ENCODE results near the gene P2RY2.
"Not testable (repeated sequence)": the region's sequence is repeated elsewhere in the genome, so short reads cannot be mapped to it uniquely, and the experiment has no call there.

Gene P2RY2

DNA sequence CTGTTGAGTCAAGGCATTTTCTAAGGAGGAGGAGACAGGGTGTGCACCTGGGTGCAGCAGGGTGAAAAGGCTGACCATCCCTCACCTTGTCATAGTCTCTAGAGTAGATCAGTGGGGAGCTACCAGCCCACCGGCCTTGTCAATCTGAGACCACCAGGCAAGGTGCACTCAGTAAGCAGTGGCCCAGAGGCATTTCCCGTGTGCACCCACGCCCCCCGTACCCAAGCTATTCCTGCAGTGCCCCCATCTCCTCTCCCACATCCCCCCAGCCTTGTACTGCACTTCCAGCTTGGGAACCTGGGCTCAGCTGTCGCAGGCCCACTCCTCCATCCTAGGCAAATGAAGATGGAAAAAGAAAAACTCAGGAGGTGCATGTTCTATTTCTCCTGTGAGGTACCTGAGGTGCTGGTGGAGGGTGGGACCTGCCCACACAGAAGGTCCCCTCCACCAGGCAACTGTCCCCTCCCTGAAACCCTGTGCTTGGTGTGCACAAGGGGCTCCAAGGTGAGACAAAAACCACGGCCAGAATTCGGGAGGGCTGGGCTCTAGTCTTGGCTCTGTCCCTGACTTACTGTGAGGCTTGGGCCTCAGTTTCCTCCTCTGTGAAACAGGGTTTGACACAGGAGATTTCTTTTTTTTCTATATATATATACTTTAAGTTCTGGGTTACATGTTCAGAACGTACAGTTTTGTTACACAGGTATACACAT lies 8.4 kb downstream of the P2RY2 start:
- in situ Hi-C loops (cut with HindIII; ENCODE audit: low sequenced_read_pairs) = no loop called here

DNA sequence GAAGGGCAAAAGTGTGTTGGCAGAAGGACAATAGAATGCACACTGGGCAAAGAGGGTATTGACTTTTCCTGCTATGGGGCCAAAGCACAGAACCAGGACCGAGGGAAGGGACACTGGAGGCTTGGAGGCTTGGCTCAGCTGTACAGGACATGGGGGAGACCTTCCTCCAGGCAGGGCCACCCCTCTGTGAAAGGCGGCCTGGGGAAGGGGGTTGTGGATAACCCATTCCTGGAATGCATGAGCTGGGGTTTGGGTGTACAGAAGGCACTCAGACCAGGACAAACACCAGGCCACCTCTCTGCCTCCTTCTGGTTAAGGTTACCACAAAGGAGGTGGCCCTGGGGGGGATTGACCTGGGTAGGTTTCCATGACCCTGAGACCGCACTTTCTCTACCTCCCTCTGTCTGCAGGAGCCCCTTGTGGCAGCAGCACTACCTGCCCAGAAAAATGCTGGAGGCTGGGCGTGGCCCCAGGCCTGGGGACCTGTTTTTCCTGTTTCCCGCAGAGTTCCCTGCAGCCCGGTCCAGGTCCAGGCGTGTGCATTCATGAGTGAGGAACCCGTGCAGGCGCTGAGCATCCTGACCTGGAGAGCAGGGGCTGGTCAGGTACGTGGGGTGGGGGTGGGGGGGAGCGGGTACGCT lies 9.6 kb downstream of the P2RY2 start:
- in situ Hi-C loops (cut with HindIII; ENCODE audit: low sequenced_read_pairs) = no loop called here

DNA sequence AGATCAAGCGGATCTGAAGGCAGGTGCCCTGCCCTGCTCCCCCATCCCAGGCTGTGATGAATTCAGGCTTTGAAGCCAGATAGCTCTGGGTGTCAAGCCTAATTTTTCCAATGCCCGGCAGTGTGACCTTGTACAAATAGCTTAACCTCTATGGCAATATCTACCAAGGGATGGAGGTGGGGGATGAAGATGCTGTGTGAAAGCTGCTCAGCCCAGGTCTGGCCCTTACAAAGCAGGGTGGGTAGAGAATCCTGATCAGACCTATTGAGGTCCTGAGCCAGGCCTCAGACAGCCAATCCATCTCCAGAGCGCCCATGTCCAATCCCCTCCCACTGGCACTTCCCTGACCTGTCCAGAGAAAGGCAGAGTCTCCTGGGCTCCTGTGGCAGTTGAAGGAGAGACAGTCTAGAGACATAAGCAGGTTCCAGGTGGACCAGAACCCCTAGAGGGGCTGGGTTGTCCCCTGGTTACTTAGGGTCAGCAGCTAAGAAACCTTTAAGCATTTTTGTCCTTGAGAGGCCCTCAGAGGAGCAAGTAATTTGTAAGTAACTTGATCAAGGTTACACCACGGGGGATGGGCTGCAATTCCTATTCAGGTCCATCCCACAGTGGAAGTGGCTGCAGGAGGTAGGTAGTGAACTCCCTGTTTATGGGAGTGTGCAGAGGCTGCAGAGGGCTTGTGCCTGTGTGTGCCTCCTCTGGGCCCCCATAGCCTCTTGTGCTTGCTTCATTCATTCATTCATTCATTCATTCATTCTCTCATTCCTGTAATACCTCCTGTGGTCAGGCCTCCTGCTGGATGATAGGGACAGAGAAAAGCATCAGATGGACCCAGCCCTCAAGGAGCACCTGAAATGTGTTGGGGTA lies 10.4 kb downstream of the P2RY2 start:
- in situ Hi-C loops (cut with HindIII; ENCODE audit: low sequenced_read_pairs) = no loop called here

DNA sequence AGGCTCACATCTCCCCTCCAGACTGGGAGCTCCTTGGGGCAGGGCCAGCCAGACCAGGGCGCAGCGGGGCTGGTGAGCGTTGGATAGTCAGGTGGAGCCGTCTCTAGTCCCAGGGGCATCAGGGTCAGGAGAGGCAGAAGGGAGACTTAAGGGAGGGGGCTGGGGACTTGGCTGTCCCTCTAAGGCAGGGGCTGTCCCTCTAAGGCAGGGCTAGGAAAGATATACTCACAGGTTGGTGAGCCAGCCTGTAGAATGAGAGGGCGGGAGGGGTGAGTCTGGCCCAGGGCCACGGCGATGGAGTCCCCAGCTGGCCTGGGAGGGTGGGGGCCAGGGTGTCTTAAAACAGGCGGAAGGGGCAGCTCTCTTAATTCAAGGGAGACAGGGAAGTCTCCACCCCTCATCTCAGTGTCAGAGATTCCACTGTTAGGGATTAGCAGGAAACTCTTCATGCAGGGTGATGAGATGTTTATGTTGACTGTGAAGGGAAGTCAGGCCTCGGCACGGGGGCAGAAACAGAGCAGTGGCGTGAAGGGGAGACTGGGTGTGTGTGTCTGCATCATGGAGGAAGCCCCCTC lies 11.3 kb downstream of the P2RY2 start:
- in situ Hi-C loops (cut with HindIII; ENCODE audit: low sequenced_read_pairs) = no loop called here

DNA sequence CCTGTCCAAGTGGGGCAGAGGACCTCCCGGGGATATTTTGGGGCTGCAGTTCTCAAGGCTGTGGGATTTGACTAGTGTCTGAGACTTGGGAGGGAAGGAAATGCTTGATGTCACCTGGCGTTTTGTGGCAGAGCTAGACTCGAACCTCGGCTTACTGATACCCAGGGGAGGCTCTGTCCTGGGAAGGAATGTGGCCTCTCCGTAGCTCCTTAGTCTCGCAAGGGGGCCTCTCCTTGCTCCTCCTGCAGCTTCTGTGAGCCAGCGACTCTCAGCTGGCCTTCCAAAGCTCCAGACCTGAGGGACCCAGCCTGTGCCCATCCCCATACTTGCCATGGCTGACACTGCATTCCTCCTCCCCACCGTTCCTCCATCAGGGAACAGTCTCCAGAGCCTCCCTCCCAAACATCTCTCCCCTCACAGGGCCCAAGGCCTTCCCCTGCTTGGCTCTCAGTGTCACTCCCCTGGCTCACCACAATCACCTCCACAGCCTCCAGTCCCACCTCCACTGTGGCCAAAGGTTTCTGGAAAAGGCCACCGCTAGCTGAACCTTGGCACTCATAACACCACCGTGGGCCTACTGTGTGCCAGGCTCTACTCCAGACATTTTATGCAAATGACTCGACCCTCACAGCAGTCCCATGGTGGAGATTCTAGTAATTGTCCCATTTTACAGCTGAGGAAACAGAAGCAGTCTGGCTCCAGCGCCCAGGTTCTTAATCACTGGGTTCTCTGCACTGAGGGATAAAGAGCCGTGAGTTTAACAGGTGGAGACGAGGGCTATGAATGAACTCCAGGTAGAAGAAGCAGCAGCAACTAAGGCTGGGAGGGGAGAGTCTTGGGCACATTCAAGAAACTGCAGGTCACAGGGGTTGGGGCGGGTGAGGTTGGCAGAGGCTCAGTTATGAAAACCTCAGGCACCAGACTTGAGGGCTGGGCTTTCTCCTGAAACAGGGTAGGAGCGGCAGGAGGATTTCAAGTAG lies 12.1 kb downstream of the P2RY2 start:
- in situ Hi-C loops (cut with HindIII; ENCODE audit: low sequenced_read_pairs) = no loop called here

DNA sequence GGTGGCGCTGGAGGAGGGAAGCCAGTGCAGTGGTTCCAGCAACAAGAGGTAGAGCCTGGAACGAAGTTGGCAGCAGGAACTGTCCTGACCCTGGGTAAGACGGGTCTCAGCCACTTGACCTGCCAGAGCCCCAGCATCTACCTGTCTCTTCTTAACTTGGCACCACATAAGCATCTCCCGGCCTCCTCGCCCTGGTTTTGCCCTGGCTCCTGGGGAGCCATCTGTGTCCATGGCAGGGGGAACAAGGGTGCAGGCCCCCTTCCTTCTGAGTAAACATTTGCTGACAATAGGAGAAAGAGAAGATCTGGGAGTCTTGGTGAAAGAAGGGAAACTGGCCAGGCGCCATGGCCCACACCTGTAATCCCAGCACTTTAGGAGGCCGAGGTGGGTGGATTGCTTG lies 12.8 kb downstream of the P2RY2 start:
- in situ Hi-C loops (cut with HindIII; ENCODE audit: low sequenced_read_pairs) = no loop called here

DNA sequence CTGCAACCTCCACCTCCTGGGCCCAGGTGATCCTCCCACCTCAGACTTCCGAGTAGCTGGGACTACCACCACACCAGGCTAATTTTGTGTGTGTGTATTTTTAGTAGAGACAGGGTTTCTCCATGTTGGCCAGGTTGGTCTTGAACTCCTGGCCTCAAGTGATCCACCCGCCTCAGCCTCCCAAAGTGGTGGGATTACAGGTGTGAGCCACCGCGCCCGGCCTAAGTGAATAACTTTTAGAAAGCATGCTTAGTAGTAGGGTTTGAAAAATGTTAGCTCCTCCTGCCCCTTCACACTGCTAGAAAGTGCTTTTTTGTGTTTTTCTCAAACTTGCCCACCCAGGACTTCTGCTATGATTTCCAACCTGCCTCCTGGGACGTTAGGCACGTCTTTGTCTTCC lies 14.4 kb downstream of the P2RY2 start:
- in situ Hi-C loops (cut with HindIII; ENCODE audit: low sequenced_read_pairs) = not testable (repeated sequence)

DNA sequence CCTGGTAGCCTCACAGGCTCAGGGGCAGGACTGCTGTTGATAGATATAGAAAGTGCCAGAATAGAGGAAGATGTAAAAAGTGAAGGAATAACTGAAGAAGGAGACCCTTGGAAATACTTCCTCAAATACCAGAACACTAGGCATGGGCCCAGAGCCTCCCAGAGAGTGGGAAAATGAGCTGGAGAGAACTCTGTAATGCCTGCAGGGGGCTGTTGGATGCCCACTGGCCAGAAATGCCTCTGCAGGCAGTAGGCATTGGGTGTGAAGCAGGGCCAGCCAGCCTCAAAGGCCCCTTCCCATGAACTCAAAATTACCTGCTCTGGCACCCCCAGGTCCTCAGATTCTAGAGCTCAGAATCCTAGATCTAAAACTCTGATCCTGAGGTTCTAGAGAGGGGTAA lies 15.1 kb downstream of the P2RY2 start:
- in situ Hi-C loops (cut with HindIII; ENCODE audit: low sequenced_read_pairs) = no loop called here

DNA sequence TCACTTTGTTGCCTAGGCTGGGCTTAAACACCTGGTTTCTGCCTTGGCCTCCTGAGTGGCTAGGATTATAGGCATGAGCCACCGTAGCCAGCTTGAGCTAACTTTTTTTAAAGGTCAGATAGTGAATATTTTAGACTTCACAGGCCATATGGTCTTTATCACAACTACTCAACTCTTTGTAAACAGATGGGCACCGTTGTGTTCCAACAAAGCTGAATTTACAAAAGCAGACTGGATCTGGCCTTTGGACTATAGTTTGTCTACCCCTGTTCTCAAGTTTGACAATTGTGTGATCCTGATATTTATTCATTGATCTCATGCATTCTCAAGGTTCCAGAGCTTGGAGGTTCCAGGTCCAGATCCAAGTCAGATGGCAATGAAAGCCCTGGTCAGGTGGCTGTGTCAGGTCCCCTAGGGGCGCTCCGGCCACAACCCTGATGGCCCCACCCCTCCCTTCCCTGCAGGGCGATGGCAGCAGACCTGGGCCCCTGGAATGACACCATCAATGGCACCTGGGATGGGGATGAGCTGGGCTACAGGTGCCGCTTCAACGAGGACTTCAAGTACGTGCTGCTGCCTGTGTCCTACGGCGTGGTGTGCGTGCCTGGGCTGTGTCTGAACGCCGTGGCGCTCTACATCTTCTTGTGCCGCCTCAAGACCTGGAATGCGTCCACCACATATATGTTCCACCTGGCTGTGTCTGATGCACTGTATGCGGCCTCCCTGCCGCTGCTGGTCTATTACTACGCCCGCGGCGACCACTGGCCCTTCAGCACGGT lies 15.8 kb downstream of the P2RY2 start:
- in situ Hi-C loops (cut with HindIII; ENCODE audit: low sequenced_read_pairs) = no loop called here

DNA sequence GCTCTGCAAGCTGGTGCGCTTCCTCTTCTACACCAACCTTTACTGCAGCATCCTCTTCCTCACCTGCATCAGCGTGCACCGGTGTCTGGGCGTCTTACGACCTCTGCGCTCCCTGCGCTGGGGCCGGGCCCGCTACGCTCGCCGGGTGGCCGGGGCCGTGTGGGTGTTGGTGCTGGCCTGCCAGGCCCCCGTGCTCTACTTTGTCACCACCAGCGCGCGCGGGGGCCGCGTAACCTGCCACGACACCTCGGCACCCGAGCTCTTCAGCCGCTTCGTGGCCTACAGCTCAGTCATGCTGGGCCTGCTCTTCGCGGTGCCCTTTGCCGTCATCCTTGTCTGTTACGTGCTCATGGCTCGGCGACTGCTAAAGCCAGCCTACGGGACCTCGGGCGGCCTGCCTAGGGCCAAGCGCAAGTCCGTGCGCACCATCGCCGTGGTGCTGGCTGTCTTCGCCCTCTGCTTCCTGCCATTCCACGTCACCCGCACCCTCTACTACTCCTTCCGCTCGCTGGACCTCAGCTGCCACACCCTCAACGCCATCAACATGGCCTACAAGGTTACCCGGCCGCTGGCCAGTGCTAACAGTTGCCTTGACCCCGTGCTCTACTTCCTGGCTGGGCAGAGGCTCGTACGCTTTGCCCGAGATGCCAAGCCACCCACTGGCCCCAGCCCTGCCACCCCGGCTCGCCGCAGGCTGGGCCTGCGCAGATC lies 16.5 kb downstream of the P2RY2 start:
- in situ Hi-C loops (cut with HindIII; ENCODE audit: low sequenced_read_pairs) = no loop called here

DNA sequence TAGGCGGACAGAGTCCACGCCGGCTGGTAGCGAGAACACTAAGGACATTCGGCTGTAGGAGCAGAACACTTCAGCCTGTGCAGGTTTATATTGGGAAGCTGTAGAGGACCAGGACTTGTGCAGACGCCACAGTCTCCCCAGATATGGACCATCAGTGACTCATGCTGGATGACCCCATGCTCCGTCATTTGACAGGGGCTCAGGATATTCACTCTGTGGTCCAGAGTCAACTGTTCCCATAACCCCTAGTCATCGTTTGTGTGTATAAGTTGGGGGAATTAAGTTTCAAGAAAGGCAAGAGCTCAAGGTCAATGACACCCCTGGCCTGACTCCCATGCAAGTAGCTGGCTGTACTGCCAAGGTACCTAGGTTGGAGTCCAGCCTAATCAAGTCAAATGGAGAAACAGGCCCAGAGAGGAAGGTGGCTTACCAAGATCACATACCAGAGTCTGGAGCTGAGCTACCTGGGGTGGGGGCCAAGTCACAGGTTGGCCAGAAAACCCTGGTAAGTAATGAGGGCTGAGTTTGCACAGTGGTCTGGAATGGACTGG lies 17.2 kb downstream of the P2RY2 start:
- in situ Hi-C loops (cut with HindIII; ENCODE audit: low sequenced_read_pairs) = no loop called here

DNA sequence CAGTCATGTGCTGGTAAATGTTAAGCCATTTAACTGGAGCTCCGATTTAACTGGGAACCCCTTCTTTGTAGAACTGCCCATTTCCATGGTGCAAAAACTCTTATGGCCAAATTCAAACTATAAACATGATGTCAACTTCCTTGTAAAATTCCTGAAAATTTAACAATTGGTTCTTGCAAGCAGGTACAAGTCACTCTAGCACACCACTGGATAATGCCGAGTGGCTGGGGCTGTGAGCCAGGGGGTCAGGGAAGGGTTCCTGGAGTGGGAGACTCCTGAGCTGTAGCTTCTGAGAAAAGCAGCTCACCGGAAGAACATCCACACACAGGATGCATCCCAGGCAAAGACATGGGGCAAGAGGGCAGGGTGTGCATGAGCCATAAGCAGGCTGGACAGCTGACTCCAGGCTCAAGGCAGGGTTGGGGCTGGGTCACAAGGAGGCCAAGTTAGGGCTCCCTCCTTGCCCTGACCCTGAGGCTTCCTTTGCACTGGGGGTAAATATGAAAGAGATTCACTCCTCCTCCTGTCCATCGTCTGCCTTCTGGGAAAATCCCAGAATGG lies 18.2 kb downstream of the P2RY2 start:
- in situ Hi-C loops (cut with HindIII; ENCODE audit: low sequenced_read_pairs) = no loop called here

DNA sequence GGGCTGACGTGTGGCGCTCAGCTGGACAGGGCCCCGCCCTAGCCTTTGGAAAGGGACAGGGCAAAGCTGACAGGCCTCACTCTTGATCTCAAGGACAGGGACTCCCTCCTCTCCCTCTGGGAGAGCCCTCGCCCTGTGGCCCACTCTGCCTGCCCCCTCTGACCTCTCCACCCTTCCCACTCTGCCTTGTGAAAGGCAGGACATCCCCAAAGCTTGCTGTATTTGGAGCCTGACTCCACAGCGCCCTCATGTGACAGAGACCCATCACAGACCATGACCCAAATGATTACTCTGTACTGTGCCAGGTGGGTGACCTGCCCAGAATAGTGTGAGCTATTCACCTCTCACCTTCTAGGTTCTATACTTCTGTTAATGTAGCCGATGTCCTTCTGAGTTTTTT lies 18.8 kb downstream of the P2RY2 start:
- in situ Hi-C loops (cut with HindIII; ENCODE audit: low sequenced_read_pairs) = no loop called here

DNA sequence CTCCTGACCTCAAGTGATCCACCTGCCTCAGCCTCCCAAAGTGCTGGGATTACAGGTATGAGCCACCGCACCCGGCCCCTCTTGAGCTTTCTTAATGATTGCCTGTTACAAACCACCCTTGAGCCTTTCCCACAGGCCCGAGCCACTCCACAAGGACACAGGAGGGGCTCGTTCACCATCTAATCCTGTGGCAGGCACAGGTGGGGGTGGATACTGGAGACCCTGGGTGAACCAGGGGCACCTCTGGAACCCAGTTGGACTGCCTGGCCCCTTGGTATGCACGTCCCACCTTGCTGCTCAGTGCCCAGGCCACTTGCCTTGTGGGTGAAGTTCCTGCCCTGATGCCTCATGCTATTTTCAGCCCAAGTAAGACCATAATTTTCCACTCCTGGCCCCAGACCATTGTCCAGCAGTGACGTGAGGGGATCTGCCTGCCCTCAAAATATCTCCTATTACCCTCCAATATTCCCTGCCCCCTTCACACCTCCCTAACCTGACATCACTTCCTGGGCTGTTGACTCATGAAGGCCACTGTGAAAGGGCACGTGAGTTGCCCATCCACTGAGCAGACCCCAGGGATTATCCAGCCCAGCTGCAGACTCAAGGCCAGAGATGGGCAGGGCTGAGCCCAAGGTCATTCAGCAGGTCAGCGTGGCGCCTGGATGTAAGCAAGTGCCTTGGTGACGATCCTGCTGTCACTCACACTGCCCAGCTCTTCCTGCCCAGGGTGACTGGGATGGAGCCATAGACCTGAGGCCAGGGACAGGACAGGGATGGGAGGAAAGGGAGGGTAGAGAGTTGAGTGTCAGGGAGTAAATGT lies 19.6 kb downstream of the P2RY2 start:
- in situ Hi-C loops (cut with HindIII; ENCODE audit: low sequenced_read_pairs) = no loop called here

DNA sequence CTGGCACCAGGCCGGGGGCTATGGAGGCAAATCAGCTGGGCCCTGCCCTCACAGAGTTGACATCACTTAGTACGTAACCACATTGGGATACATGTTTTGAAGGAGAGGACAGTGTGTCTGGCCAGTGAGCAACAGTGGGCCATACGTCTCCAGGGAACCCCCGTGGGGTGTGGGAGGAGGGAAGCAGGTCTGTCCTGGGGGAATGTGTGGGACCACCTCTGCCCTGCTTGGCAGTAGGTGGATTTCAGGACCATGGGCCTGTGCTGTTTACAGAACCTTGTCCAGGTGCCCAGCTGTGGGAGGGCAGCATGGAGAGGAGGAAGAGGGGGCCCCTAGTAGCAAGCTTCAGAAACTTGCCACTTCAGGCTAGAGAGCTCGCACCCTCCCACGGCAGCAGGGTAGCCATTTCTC lies 21.0 kb downstream of the P2RY2 start:
- in situ Hi-C loops (cut with HindIII; ENCODE audit: low sequenced_read_pairs) = no loop called here

DNA sequence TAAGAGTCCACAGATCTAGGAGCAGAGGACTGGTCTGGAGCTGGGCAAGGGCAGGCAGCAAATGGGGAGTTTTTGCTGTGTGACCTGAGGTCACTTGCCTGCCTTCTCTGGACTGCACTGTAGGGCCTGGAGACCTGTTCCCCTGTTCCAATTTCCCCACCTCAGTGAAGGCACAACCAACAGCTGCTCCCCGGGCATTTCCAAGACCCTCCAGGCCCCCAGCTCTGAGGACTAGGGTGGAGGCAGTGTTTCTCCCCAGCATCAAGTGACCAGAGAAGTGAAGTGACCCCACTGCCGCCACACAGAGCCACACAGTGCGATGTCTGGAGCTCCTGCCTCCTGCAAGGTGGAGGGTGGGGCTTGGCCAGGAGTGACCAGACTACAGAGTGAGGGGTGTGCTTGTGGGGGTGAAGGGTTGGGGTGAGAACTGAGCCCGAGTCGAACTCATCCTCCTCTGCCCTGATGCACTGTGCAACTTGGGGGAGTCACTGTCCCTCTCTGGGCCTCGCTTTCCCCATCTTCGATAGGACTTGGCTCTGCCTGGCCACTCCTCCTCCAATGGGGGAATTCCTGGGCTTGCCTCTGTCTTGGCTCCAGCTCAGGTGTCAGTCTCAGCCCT lies 21.6 kb downstream of the P2RY2 start:
- in situ Hi-C loops (cut with HindIII; ENCODE audit: low sequenced_read_pairs) = loop anchor here (5.0 kb wide), 1 partner anchor 47 kb away; no protein-coding TSS in a partner anchor

All from DLD1 (cell line).